Measurements from ENCODE around the gene CCDC63. TPM values are rescaled to one million over a fixed set of nuclear protein-coding genes. Genes with fewer than 3 reads are reported as not detected.

CCDC63 gene
- total and polyA plus RNA-seq, 9 of the 15 experiments (the other 6 are each of a cell fraction or from before 2014, with no cell fraction given): not detected

DNA sequence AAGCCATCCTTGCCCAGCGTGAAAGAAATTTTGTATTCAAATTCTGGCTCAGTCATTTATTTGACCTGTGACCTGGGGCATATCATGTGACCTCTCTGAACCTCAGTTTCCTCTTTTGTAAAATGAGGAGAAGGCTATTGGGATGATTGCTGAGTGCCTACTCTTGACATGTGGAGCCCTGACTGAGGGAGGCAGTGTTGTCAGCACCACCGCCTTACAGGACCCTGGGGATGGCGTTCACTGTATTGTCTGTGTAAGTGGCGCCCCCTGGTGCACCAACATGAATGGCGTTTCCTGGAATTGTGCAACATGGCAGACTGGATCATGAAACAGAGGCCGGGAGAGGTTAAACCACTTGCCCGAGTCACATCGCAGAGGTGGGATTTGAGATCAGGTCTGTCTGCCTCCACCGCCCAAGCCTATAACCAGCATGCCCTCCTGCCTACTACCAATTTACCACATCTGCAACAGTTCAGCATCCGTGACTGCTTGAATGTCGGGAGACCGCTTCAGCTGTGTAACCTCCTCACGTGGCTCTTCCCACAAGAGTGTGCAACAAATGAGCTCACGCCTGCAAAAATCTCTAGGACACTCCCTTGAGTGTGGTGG lies 20.1 kb upstream of the CCDC63 start (continued):
- TF ChIP-seq MYC (IDR thresholded peaks at IDR 0.05; ENCODE audit: low read depth, low read length) (peak; percentile 51; the same call in 1 of the 2 replicates), MYC (CRISPR knock-in tag; IDR thresholded peaks at IDR 0.05; ENCODE audit: borderline replicate concordance, low read depth) (no peak), PHB (CRISPR knock-in tag; IDR thresholded peaks at IDR 0.05) (no peak), RUNX1 (IDR thresholded peaks at IDR 0.05; ENCODE audit: low read depth) (no peak), FOXK2 (conservative IDR thresholded peaks at IDR 0.05 in 1 of 2, IDR thresholded peaks at IDR 0.05 in 1 of 2; ENCODE audit: low read depth in 2 of 2) (peak; percentile 50 to 54; a peak in 2 of 4 replicates), GABPB1 (CRISPR knock-in tag; IDR thresholded peaks at IDR 0.05) (peak; percentile 44; the same call in 1 of the 2 replicates), ZFPM2 (CRISPR knock-in tag; IDR thresholded peaks at IDR 0.05) (no peak), CBFB (CRISPR knock-in tag; IDR thresholded peaks at IDR 0.05) (no peak), ZNF644 (tag; IDR thresholded peaks at IDR 0.05; ENCODE audit: low read depth) (no peak), ZNF165 (CRISPR knock-in tag; IDR thresholded peaks at IDR 0.05; ENCODE audit: borderline replicate concordance) (no peak), ZNF212 (CRISPR knock-in tag; IDR thresholded peaks at IDR 0.05) (no peak), TFAM (CRISPR knock-in tag; conservative IDR thresholded peaks at IDR 0.05) (no peak), CHAMP1 (IDR thresholded peaks at IDR 0.05) (no peak), ELF1 (tag; IDR thresholded peaks at IDR 0.05) (peak; percentile 69), EHMT2 (IDR thresholded peaks at IDR 0.05) (no peak), CREBBP (IDR thresholded peaks at IDR 0.05; ENCODE audit: low read depth, low read length) (no peak), PHB2 (IDR thresholded peaks at IDR 0.05; ENCODE audit: low read depth) (no peak), THAP7 (CRISPR knock-in tag; IDR thresholded peaks at IDR 0.05) (no peak), ETV1 (tag; conservative IDR thresholded peaks at IDR 0.05; ENCODE audit: low read depth) (peak; percentile 85), RFX7 (CRISPR knock-in tag; IDR thresholded peaks at IDR 0.05) (no peak), ATF1 (CRISPR knock-in tag; IDR thresholded peaks at IDR 0.05) (no peak), ATF1 (tag; IDR thresholded peaks at IDR 0.05) (no peak)
- TF ChIP-seq, protein P1, sequence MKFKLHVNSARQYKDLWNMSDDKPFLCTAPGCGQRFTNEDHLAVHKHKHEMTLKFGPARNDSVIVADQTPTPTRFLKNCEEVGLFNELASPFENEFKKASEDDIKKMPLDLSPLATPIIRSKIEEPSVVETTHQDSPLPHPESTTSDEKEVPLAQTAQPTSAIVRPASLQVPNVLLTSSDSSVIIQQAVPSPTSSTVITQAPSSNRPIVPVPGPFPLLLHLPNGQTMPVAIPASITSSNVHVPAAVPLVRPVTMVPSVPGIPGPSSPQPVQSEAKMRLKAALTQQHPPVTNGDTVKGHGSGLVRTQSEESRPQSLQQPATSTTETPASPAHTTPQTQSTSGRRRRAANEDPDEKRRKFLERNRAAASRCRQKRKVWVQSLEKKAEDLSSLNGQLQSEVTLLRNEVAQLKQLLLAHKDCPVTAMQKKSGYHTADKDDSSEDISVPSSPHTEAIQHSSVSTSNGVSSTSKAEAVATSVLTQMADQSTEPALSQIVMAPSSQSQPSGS (CRISPR knock-in tag; IDR thresholded peaks at IDR 0.05): no peak
- TF ChIP-seq, protein P2, sequence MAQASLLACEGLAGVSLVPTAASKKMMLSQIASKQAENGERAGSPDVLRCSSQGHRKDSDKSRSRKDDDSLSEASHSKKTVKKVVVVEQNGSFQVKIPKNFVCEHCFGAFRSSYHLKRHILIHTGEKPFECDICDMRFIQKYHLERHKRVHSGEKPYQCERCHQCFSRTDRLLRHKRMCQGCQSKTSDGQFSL (CRISPR knock-in tag; IDR thresholded peaks at IDR 0.05): no peak
- TF ChIP-seq, protein P2 (tag; IDR thresholded peaks at IDR 0.05): no peak

Measured in K562 (cell line).